ENCODE data around the gene SAMD11. TPM values are rescaled to one million over a fixed set of nuclear protein-coding genes. Genes with fewer than 3 reads are reported as not detected.

The SAMD11 gene
- total RNA-seq, 2 donors from 2014 or later: 4.5 to 61.6 TPM

- TF ChIP-seq POLR2A (IDR thresholded peaks at IDR 0.05) (no peak), POLR2AphosphoS5 (IDR thresholded peaks at IDR 0.05) (no peak)
- TF ChIP-seq, protein P1, sequence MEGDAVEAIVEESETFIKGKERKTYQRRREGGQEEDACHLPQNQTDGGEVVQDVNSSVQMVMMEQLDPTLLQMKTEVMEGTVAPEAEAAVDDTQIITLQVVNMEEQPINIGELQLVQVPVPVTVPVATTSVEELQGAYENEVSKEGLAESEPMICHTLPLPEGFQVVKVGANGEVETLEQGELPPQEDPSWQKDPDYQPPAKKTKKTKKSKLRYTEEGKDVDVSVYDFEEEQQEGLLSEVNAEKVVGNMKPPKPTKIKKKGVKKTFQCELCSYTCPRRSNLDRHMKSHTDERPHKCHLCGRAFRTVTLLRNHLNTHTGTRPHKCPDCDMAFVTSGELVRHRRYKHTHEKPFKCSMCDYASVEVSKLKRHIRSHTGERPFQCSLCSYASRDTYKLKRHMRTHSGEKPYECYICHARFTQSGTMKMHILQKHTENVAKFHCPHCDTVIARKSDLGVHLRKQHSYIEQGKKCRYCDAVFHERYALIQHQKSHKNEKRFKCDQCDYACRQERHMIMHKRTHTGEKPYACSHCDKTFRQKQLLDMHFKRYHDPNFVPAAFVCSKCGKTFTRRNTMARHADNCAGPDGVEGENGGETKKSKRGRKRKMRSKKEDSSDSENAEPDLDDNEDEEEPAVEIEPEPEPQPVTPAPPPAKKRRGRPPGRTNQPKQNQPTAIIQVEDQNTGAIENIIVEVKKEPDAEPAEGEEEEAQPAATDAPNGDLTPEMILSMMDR (IDR thresholded peaks at IDR 0.05): no peak
- peaks cover 12% of the 10 kb centered on the region for H3K27me3 ChIP-seq (replicated peaks; ENCODE audit: insufficient read depth)
- no peaks in the 10 kb centered on the region for H3K36me3 ChIP-seq
- H3K9me3 ChIP-seq: no peaks in the 10 kb centered on the region
- no peak for DNase-seq (ENCODE audit: low spot score)
- intact Hi-C loops (cut with DNase I): no loop called here
- H3K27ac ChIP-seq: no peak overlapping the region
- 35% methylated on average over 19 of the region's 29 CpGs for WGBS
- H3K4me3 ChIP-seq: no peak overlapping the region
- H3K4me1 ChIP-seq (replicated peaks): no peaks in the 10 kb centered on the region
Observed at GRCh38 chr1:910311-910880, 13.3 kb upstream of the SAMD11 start.

GRCh38 chr1:910881-911721, 12.6 kb upstream of the SAMD11 start:
- Histone ChIP-seq H3K4me3 (no peak overlapping the region), H3K27me3 (replicated peaks; ENCODE audit: insufficient read depth) (peaks cover 12% of the 10 kb centered on the region), H3K36me3 (no peaks in the 10 kb centered on the region), H3K9me3 (no peaks in the 10 kb centered on the region), H3K27ac (no peak overlapping the region), H3K4me1 (replicated peaks) (no peaks in the 10 kb centered on the region)
- WGBS: 57% methylated on average over 25 of the region's 25 CpGs
- TF ChIP-seq POLR2A (IDR thresholded peaks at IDR 0.05) (no peak), POLR2AphosphoS5 (IDR thresholded peaks at IDR 0.05) (no peak)
- TF ChIP-seq, protein P1 (IDR thresholded peaks at IDR 0.05): no peak
- no peak for DNase-seq (ENCODE audit: low spot score)
- intact Hi-C loops (cut with DNase I): no loop called here

- Histone ChIP-seq H3K36me3 (no peaks in the 10 kb centered on the region), H3K27me3 (replicated peaks; ENCODE audit: insufficient read depth) (peaks cover 12% of the 10 kb centered on the region), H3K4me1 (replicated peaks) (peaks cover 2% of the 10 kb centered on the region), H3K4me3 (no peak overlapping the region), H3K9me3 (no peaks in the 10 kb centered on the region), H3K27ac (no peak overlapping the region)
- no peak for DNase-seq (ENCODE audit: low spot score)
- intact Hi-C loops (cut with DNase I): no loop called here
- WGBS: 70% methylated on average over 15 of the region's 15 CpGs
- TF ChIP-seq, protein P1 (IDR thresholded peaks at IDR 0.05): no peak
- TF ChIP-seq POLR2AphosphoS5 (IDR thresholded peaks at IDR 0.05) (no peak), POLR2A (IDR thresholded peaks at IDR 0.05) (no peak)
Observed at GRCh38 chr1:911875-912739, 11.6 kb upstream of the SAMD11 start.

DNA sequence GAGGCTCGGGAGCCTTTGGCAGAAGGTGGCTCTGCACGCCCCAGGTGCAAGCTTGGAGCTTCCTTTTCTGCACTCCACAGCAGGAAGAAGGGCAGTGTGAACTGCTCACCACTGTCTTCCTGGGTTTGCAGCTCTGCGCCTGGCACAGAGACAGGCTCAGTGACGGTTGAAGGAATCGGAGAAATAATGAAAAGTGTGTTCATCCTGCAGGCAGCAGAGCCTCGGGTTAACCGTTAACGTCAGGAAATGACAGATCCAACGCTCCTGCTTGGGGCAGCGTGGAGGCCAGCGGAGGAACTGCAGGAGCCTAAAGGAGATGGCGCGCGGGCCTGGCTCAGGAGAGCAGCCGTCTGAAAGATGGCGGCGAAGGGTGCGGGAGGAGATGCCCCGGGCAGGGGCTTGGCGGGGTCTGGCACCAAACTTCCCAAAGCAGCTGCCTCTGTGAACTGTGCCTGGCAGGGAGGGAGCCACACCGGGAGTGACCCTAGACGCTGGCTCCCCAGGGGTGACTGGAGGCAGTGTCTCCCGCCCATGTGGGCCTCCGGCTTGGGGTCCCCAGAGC, 10.9 kb upstream of the SAMD11 start:
- TF ChIP-seq POLR2A (IDR thresholded peaks at IDR 0.05): no peak
- TF ChIP-seq, protein P1 (IDR thresholded peaks at IDR 0.05): no peak
- no peak for TF ChIP-seq POLR2AphosphoS5 (IDR thresholded peaks at IDR 0.05)
- no peak for DNase-seq (ENCODE audit: low spot score)
- Histone ChIP-seq H3K4me1 (replicated peaks) (peaks cover 8% of the 10 kb centered on the region), H3K27me3 (replicated peaks; ENCODE audit: insufficient read depth) (peaks cover 12% of the 10 kb centered on the region), H3K27ac (no peak overlapping the region), H3K4me3 (no peak overlapping the region), H3K9me3 (no peaks in the 10 kb centered on the region), H3K36me3 (no peaks in the 10 kb centered on the region)
- intact Hi-C loops (cut with DNase I): no loop called here
- WGBS: 53% methylated on average over 19 of the region's 24 CpGs

Data from prostate gland (tissue), 2 donors.